ENCODE results near the gene FARP1.

Gene FARP1

DNA sequence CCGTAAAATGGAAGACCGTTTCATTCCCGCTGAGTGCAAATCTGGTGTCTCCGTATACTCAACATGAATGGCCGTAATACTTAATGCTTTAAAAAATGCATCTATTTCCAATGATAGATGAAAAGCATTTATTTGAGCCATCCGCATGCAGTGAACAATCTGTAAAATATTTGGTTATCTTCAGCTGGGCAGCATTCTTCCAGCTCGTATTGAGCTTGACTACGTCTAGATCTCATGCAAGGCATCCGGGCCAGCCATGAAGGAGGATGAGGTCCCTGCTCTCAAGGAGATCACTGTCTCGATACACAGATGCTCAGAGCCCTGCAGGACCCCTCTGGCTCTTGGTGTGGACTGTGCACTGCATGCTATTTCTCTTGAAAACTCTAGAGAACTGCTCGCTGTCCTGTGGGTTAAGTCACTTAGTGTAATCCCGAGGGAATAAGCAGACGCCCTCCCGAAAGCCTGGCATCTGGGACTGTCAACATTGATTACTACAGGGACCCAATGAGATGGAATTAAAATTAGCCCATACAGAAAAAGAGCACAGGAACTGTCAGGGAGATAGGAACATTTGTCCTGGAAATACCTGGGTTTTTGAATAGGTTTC lies 146.5 kb downstream of the FARP1 start:
- no peak for DNase-seq

DNA sequence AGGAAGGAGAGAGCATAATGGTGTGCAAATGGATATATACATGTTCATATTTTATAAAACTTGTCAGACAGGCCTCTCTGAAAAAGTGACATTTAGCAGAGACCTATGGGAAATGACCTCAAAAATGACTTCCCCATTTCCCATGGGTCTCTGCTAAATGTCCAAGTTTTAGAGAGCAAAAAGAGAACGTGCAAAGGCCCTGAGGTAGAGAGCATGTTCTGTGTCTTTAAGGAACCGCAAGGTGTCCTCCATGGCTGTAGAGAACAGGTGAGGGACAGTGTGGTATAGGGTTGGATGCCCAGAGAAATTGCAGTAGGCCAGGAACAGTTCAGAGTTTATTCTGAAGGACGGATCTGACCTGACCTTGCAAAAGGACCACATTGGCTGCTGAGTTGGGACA lies 147.4 kb downstream of the FARP1 start:
- DNase-seq: no peak

- DNase-seq: no peak
Observed at GRCh38 chr13:98291658-98292057, 148.8 kb downstream of the FARP1 start.

DNA sequence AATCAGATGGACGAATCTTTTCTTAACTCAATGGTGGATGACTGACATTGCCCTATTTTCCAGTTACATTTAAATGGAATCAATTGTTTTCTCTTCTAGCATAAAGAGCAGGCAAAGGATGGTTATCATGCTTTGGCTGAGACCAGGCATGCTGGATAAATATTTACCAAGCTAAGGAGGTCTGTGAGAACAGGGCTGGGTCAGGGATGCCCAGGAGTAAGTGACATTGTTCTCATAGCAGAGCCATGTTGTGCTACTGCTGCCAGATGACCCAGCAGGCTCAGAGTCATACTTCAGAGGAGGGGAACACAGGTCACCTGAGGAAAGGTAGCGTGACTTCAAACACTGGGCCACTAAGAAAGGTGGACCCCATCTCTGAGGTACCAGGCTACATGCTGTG lies 150.2 kb downstream of the FARP1 start:
- DNase-seq: no peak

DNA sequence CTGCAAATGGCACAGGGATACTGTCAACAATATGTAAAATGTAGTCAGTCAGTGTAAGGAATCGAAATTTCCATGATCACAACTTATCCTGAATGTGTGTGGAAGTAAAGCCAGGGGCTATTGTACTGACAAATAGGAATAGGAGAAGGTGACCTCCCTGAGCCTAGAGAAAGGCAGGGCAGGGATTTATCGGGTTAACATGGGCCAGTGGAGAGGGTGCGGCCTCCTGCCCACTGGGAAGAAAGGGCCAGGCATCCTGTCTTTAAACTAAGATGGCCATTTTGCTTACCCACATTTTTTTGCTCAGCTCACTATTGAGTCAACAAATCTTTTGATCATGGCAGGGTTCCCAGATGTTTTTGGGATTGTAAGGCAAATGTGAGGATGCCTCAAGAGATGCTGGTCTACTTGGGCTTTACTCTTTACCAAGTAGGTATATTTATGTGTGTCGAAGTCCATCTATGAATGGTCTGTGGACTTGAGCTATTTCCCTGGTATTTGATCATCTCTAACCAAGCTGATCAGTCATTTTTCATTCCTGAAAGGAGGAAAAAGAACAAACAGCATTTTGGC lies 150.8 kb downstream of the FARP1 start:
- no peak for DNase-seq

DNA sequence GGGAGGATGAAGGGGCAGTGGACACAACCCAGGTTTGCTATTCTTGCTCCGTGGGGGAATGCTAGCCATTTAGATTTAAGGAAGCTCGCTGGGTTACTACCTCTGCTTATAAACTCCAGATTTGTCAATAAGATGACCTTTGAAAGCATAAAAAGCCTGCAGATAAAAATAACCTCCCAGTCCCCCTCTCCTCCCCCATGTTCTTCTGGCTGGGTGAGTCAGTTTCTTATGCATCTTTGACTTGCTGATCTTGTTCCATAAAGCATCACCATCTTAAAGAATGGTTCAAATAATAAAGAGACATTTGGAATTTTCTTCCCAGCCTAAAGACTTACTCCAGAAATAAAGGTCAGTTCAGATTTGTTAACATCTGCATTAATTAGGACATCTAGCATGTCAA lies 152.5 kb downstream of the FARP1 start:
- no peak for DNase-seq

- DNase-seq: no peak
Observed at GRCh38 chr13:98297051-98297450, 154.2 kb downstream of the FARP1 start.

GRCh38 chr13:98297745-98298144 lies 154.9 kb downstream of the FARP1 start:
- no peak for DNase-seq

DNA sequence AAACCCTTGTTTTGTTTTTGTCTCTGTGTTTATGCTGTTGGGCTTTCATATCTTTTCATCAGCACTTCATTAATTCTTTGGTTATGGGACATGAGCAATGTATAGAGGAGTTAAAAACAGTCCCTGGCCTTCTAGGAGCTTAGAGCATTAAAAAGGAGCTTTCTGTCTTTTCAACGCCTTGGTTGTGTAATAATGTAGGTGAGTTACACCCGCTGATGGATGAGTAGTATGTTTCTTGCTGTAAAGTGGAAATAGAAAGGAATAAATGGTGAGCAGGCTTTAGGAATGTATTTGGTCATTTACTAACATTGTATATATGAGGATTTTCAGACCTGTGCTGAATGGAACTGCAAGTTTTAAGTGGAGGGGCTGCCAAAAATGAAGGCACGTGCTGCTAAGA lies 155.7 kb downstream of the FARP1 start:
- no peak for DNase-seq

- no peak for DNase-seq
Observed at GRCh38 chr13:98299235-98299965, 156.5 kb downstream of the FARP1 start.

- no peak for DNase-seq
Observed at GRCh38 chr13:98299966-98300350, 157.1 kb downstream of the FARP1 start.

GRCh38 chr13:98300956-98301641 lies 158.2 kb downstream of the FARP1 start:
- no peak for DNase-seq

- DNase-seq: no peak
Observed at GRCh38 chr13:98301721-98302120, 158.8 kb downstream of the FARP1 start.

DNA sequence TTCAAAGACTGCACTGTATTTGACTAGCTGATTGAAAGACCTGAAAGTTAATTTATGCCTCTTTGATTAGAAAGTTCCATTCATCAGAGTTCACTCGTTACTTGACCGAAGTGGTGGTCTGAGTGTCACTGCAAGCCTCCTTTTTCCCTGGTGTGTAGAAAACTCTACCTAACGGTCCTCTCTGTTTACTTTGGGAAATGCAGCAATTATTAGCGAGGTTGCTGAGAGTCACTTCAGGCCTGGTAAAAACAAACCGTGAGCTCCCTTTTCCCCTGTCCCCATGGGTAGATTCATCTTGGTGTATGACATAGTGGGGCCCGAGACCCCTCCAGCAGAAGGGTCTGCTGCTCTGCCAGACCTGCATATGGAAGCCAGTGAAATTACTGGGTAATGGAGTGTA lies 161.0 kb downstream of the FARP1 start:
- no peak for DNase-seq

DNA sequence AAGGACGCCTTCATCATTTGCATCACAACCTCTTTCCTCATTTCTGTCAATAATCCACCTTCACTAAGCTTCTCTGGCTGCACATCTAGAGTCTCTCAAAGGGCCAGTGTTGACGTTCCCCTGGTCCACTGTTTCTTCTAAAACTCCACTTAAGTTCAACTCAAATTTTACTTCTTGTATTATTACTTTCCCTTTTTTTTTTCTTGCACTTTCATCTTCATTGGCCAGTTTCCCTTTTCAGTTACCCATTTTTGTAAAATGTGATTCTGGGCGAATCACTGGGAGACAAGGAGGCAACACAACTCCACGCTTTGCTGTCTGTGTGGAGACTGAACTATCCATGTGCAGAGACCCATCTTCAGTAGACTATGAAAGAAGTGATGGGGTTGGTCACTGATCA lies 162.8 kb downstream of the FARP1 start:
- no peak for DNase-seq

DNA sequence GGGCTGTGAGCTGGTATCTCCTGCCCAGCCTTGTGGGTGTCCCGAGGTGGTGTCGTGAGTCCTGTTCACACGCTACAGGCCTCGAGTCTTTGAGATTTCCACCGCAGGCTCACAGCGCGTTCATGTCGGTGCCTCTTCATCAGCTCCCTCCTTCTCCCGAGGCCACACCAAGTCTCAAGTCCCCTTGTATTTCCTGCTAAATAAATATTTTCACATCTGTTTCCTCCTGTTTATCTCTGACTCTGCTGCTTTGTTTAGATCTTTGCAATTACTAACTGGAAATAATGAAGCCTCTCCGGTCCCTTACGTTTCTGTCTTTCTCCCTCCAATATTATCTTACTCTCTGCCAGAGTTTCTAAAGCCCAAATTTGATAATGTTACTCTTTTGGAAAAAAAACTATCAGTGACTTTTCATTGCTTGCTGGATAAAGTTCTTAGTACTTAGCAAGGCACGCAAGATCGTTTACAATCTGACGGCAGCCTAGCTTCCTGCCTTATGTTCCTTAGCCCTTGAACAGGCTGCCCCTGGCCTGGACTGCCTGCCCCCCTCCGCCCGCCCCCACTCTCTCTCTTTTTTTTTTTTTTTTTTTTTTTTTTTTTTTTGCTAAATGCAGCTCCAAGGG lies 164.7 kb downstream of the FARP1 start:
- DNase-seq: no peak

GRCh38 chr13:98308086-98308911 lies 165.4 kb downstream of the FARP1 start:
- DNase-seq: no peak

DNA sequence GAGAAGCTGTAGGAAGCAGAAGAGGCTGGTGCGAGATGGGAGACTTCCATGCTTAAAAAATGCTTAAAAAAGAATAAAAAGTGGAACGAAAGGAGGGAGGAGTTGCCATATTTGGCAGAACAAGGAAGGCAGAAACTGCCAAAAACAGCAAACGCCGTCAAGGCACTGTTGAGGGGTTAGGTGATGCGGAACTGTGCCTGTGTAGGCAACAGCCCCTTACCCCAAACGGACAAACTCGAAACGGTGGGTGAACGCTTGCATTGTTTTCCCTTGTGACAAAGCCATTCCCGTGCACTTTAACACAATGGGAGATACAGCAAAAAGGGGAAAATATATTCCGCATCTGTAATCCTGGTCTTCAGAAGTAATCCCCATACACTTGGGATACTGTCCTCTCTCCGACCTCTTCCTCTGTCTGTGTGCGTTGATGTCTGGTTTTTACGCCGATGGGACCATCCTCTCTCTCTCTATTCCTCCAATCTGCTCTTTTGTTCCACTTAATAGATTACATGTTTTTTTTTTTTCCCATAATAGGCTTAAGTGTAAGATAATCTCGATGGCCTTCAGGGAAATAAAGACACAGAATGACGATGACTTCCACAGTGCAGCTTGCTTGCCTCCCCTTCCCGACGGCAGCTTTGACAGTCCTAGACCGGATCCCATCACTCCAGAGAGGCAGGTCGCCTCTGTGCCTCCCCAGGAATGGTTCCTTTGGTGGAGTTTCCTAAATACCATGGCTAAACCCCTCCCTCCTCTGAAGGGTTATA lies 166.9 kb downstream of the FARP1 start:
- no peak for DNase-seq

DNA sequence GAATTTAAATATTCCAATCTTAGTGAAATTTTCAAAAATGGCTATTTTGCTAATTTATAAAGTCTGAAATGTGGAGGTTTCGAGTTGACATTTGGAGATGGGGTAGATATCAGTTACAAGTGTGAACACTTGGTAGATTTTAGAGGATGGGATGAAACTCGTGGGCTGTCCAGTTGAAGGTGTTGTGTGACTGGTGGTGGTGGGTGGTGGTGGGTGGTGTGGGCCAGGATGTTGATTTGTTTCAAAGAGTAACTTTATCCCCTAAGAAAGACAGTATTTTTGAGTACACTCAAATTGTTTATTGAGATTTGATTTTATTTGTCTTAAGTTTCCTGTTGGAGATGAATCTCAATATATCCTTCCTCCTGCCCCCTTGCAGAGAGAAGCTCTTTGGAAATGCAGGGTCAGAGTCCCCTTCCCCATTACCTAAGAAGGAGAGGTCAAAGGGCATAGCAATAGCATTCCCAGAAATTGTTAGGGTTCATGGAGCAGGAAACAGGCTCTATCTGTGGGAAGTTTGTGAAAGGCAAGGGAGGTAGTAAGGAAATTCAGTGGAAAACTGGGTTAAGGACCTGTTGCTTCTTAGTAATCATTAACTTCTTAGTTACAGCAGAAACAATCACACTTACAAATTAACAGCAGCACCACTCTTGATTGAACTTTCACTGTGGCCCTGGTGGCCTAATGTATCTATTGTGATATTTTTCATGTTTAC lies 167.7 kb downstream of the FARP1 start:
- no peak for DNase-seq

DNA sequence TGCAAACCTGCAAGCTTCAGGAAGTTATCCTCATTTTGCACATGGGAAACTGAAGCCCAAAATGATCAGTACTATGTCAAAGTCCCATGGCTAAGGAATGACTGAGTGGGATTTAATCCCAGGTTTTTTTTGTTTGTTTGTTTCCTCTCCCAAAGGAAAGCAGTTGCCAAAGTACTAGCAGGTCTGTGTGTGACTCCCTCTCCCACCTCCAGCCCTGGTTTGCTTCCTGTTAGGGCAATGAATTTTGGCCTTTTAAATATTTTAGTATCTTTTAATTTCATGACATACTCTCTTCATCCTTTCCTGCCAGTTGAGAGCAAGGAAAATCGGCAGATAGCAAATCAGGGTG lies 168.3 kb downstream of the FARP1 start:
- DNase-seq: no peak

- DNase-seq: no peak
Observed at GRCh38 chr13:98312606-98313005, 169.7 kb downstream of the FARP1 start.

All from CD4-positive, alpha-beta T cell treated with Interleukin-4 for 1 hour (primary cell).